HG02623 (cell line): ENCODE results near the gene GHSR.

Experiments
- ATAC-seq: cut with Tn5 transposase; IDR thresholded peaks from one replicate; pipeline ENCODE4 v1.9.1; 2021; ENCODE audit warnings: moderate library complexity; ENCODE audit not compliant: unreplicated experiment

Gene GHSR

DNA sequence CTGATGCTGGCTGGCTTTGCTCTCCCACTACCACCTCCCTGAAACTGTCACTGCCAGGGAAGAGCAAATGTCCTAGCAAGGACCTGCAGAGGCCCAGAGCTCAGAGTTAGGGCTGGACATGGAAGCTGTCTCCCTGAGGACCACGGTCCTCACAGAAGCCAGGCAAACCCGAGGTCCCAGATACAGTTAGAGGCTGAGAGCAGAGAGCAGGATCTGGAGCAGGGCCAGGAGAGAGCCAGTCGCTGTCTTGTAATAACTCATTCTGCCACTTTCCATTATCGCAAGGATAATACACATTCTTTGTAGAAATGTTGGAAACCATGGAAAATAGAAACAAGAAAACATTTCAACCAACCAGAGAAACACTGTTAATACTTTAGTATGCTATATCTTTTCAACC, 10.1 kb downstream of the GHSR start:
- no peak for ATAC-seq

DNA sequence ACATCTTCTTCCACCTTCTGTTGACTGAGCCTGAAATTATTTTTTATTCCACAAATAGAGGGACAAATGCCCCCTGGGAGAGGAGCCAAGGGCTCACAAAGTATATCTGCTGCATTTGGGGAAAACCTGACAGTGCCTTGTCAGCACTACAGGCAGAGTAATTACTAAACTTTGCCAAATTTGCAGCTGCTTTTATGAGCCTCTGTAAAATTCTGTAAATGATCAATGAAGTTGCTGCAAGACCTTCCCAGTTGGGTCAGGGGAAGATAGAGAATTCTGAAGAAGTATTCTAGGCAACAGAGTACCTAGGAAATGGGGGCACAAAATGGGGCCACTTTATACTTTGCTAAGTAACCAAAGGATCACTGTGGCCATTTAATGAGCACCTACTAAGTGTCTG, 10.5 kb downstream of the GHSR start:
- ATAC-seq: no peak

DNA sequence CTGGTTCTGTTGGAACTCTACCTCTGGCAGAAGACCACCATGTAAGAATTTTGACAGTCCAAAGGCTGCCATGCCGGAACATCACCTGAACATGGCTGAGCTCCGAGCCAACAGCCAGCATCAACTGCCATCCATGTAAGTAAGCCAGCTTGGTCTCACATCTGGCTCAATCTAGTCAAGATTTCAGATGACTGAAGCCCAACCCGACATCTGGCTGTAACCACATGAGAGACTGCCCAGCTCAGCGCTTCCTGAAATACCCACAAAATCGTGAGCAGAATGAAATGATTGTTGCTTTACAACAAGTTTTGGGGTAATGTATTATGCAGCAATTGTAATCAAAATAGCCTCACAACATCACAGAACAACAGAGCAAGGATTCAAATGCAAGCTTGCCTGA, 32.9 kb downstream of the GHSR start:
- ATAC-seq: no peak

DNA sequence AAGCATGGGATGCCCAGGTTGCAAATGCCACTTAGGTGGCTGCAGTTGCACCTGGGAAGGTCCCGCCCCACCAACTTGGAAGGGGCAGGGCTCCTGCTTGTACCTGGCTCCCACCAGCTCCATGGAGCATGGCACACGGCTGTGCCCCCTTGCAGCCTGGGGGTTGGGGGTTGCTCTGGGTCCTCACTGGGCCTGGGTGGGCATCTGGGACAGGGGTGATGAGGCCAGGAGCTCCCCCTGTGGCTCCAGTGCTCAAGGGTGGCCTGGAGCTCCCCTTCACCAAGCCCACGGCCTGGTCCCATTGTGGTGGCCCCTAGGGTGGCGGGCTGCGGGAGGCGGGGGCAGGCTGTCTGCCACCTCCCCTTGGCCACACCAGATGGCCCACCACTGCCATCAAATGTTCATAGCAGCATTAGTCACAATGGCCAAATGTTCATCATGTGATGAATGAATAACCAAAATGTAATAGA, 36.7 kb downstream of the GHSR start:
- ATAC-seq: no peak

DNA sequence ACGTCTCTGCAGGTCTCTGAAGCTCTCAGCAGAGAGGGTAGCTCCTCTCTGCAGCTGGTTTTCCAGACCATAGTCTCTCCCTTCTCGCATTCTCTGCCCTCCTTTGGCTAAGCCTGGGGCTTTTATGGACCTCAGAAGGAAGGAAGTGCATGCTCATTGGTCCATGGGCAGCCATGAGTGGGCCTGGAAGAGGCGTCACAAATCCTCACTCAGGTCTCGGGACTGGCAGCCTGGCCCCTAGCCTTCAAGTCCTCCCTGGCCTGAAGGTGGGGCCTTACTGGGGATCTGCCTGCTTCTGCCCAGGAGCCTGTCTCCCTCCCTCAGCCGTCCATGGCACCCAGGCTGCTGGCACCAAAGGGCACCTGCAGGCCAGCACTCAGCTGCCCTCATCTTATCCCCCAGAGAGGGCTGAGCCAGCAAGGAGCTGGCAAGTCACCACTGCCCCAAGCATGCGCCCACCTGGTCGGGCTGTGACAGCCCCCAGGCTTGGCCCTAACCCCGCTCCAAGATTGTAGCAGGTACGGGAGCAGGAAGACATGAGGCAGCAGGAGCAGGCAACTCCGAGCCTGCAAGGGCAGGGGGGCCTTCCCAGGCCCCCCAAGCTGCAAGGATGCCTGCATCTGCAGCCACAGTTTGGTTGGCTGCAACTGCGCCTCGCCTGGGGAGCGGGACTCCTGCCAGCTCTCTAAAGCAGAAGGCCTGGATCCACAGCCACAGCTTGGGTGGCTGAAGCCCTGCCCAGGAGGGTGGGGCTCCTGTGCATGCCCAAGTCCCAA, 37.4 kb downstream of the GHSR start:
- no peak for ATAC-seq

DNA sequence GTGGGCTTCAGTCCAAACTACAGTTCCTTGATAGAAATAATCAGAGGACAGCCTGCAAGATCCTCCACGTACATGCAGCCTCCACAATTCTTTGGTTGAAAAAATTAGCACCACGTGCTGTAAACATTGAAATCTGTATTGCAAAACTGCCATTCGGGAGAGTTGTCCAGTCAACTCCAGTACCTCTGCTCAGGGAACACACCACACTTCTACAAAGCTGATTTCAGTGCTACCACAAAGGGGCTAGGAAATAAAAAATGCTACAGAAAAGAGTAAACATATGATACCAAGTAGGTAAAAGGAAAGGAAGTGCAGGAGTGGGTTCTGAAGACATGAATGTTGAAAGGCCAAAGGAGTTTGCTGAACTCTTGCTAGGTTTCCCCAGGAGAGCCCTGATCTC, 40.4 kb downstream of the GHSR start:
- no peak for ATAC-seq

DNA sequence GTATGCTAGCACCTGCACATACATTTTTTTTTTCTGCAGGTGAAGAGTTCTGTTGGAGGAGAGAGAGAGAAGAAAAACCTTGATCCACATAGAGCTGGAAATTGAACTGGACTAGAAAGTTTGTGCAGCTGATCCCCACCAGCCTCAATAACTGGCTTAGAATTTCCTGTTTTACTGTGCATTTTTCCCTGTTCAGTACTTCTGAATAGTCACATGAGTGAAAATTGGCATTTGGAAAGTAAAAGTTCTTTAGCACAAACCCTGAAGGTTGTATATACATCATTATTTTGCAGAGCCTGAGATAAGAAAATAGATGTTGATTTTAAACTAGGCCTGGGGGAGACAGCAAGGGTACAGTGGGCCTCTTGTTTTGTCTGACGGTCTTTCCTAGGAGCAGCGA, 42.3 kb downstream of the GHSR start:
- ATAC-seq: no peak

DNA sequence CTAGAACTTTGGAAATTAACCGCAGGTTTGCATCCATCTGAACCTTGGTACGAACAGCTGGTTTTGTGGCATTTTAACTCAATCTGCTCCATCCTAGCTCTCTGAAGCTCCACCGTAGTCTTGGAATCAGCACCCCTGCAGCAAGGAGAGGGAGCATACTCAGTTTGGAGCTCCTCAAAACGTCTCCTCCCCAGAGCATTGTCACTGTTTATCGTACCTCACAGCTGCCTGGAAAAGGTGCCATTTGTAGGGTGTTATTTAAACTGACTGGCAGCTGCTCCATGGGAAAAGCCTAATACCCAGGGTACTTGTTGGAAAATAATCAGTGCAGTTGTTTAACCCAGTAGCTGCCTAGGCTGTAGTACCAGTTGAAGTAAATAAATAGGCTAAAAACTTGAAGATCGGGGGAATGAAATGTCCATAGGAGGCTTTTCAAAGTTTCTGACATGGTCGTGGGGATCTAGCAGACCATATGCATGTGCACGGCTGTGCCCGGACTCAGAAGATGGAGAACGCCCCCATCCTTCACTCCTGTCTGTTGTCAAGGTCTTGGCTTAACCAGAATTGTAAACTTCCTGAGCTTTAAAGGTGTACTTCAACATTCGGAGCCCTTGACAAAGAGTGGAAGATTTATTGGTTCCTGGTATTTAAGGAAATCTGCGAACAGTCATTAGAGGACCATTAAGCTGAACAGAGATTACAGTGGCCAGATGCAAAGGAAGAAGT, 43.9 kb downstream of the GHSR start:
- no peak for ATAC-seq

DNA sequence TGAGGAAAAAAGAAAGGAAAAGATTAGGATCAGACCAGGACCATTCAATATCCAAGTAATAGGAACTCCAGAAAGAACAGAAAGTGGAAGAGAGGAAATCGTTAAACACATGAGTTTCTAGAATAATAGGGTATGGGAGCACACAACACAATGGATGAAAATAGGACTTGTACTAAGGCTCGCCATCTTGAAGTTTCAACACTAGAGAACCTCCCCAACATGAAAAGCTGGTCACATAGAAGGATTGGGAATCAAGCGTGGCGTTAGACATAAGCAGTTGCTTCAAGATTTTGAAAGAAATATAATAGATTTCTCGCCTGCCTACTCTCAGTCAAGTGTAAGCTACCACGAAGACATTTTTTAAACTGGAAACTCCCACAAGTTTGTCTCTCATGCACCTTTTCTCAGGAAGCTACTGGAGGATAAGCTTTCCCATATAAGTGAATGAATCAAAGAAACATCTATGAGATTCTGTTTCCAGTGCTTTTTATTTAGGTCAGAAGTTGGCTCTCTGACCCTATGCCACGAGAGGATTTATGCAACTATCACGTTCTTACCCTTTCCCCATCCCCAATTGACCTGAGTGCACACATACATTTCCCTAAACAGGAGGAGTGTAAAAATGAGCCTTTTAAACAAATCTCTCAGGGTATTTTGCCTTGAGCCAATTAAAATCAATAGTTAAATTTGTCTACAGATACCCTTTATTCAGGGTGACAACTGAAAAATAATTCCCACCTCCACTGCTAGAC, 45.2 kb downstream of the GHSR start:
- ATAC-seq: no peak

DNA sequence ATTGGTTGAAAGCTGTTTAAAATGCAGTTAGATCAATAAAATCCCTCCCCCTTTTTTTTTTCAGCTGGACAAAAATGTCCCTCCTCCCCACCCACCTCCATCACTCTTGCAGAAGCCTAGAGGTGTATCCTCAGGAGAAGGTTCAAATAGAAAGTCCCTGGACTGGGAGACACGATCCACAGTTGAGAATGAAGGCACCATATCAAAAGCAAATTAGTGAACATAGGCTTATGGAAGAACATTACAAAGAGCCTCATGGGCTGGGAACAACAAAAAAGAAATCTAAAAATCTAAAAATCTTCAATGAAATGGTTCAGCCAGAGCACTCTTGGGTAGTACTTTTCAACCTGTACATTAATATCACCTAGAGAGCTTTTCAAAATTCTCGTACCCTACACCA, 46.2 kb downstream of the GHSR start:
- no peak for ATAC-seq

DNA sequence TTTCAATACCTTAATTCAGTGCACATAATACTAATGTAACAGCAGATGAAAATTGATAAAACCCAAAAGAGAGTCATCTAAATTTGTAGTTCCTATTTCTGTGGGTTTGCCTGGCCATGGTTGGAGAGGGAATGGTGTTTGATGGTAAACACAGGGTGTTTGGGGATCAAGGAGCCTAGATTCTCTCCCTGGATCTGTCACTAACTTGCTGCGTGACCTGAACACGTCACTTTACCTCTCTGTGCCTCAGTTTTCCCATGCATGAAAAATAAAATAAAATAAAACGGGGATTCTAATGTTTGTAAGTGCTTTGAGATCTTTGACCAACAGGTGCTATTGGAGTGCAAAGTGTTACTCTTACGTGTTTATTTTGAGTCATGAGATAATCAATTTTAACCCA, 49.8 kb downstream of the GHSR start:
- ATAC-seq: no peak

DNA sequence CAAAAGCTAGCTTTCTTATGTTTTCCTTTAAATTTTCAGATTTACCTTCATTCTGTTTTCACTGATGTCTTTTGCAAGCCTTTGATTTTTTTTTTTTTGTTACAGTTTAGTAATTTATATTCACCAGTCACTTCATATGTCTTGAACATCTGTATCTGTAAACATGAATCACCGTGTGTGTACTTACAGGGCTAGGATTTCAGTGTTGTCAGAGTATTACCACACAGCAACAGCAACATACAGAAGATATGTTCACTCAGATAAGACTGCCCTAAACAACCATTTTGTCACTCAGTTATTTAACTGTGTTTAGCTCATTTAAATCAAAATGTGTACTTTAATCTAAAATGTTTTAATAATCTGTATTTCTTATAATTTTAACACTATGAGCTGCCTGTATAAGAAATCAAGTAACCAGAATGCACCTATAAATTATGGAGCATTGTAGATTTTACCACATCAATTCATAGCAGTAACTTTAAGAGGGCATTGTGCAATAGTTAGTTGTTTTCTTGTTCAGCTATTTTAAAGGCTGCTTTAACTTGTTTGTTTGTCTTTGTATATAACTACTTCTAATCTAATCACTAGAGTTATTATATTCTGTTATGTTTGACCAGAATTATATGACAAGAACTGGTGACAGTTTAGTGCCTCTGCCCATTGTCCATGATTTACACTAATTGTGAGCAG, 50.4 kb downstream of the GHSR start:
- ATAC-seq: no peak

DNA sequence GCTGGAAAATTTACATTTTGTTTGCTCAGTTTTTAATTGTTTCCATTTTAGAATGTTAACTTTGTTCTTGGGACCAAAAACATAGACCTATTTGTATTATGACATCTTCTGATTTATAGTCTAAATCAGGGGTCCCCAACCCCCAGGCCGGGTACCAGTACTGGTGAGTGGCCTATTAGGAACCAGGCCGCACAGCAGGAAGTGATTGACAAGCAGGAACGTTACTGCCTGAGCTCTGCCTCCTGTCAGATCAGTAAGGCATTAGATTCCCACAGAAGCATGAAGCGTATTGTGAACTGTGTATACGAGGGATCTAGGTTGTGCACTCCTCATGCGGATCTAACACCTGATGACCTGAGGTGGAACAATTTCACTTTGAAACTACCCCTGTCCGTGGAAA, 51.9 kb downstream of the GHSR start:
- ATAC-seq: no peak

DNA sequence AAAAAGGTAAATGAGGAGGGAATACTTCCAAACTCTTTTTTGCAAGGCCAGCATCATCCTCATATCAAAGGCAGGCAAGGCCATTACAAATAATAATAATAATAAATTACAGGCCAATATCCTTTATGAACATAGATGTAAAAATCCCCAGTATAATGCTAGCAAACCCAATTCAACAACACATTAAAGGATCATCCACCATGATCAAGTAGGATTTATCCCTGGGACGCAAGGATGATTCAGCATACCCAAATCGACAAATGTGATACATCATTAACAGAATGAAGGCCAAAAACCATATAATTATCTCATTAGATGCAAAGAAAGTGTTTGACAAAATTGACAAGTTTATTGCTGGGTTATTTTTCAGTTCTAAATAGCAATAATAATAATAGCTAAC, 53.6 kb downstream of the GHSR start:
- no peak for ATAC-seq
